GM21381 (cell line): Measurements from ENCODE around the gene CYS1.
"Not testable (repeated sequence)": the region's sequence is repeated elsewhere in the genome, so short reads cannot be mapped to it uniquely, and the experiment has no call there.

Source experiments
- ATAC-seq: cut with Tn5 transposase; IDR thresholded peaks from one replicate; pipeline ENCODE4 v1.9.1; 2021; ENCODE audit warnings: mild to moderate bottlenecking, moderate library complexity; ENCODE audit not compliant: unreplicated experiment

The CYS1 gene

GRCh38 chr2:10015376-10015989 is 64.7 kb downstream of the CYS1 start:
- not testable (repeated sequence) for ATAC-seq

DNA sequence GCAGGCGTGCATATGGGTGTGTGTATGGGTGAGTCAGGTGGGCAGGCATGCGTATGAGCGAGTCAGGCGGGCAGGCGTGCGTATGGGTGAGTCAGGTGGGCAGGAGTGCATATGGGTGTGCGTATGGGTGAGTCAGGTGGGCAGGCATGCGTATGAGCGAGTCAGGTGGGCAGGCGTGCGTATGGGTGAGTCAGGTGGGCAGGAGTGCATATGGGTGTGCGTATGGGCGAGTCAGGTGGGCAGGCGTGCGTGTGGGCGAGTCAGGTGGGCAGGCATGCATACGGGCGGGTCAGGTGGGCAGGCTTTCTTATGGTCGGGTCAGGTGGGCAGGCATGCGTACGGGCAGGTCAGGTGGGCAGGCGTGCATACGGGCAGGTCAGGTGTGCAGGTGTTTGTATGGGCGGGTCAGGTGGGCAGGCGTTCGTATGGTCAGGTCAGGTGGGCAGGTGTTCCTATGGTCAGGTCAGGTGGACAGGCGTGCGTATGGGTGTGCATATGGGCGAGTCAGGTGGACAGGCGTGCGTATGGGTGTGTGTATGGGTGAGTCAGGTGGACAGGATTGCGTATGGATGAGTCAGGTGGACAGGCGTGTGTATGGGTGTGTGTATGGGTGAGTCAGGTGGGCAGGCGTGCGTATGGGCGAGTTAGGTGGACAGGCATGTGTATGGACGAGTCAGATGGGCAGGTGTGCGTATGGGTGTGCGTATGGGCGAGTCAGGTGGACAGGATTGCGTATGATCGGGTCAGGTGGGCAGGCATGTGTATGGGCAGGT is 65.6 kb downstream of the CYS1 start:
- no peak for ATAC-seq

- ATAC-seq: not testable (repeated sequence)
Observed at GRCh38 chr2:10013651-10014417, 66.4 kb downstream of the CYS1 start.

DNA sequence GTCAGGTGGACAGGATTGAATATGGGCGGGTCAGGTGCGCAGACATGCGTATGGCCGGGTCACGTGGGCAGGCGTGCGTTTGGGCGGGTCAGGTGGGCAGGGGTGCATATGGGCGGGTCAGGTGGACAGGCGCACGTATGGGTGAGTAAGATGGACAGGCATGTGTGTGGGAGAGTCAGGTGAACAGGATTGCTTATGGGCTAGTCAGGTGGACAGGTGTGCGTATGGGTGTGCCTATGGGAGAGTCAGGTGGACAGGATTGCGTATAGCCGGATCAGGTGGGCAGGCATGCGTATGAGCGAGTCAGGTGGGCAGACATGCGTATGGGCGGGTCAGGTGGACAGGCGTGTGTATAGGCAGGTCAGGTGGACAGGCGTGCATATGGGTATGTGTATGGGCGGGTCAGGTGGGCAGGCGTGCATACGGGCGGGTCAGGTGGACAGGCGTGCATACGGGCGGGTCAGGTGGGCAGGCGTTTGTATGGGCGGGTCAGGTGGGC is 67.2 kb downstream of the CYS1 start:
- no peak for ATAC-seq

DNA sequence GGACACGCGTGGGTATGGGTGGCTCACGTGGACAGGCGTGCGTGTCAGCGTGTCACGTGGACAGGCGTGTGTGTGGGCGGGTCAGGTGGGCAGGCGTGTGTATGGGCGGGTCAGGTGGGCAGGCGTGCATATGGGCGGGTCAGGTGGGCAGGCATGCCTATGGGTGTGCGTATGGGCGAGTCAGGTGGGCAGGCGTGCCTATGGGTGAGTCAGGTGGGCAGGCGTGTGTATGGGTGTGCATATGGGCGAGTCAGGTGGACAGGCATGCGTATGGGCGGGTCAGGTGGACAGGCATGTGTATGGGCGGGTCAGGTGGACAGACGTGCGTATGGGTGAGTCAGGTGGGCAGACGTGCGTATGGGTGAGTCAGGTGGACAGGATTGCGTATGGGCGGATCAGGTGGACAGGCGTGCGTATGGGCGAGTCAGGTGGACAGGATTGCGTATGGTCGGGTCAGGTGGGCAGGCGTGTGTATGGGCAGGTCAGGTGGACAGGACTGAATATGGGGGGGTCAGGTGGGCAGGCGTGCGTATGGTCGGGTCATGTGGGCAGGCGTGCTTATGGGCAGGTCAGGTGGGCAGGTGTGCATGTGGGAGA is 67.7 kb downstream of the CYS1 start:
- ATAC-seq: not testable (repeated sequence)

- not testable (repeated sequence) for ATAC-seq
Observed at GRCh38 chr2:10011606-10012325, 68.4 kb downstream of the CYS1 start.

DNA sequence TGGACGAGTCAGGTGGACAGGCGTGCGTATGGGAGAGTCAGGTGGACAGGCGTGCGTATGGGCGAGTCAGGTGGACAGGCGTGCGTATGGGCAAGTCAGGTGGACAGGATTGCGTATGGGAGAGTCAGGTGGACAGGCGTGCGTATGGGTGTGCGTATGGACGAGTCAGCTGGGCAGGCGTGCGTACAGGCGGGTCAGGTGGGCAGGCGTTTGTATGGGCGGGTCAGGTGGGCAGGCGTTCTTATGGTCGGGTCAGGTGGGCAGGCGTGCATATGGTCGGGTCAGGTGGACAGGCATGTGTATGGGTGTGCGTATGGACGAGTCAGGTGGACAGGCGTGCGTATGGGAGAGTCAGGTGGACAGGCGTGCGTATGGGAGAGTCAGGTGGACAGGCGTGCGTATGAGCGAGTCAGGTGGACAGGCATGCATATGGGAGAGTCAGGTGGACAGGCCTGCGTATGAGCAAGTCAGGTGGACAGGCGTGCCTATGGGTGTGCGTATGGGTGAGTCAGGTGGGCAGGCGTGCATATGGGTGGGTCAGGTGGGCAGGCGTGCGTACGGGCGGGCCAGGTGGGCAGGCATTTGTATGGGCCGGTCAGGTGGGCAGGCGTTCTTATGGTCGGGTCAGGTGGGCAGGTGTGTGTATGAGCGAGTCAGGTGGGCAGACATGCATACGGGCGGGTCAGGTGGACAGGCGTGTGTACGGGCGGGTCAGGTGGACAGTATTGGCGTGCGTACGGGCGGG is 69.2 kb downstream of the CYS1 start:
- not testable (repeated sequence) for ATAC-seq

- no peak for ATAC-seq
Observed at GRCh38 chr2:10009811-10010781, 70.1 kb downstream of the CYS1 start.

DNA sequence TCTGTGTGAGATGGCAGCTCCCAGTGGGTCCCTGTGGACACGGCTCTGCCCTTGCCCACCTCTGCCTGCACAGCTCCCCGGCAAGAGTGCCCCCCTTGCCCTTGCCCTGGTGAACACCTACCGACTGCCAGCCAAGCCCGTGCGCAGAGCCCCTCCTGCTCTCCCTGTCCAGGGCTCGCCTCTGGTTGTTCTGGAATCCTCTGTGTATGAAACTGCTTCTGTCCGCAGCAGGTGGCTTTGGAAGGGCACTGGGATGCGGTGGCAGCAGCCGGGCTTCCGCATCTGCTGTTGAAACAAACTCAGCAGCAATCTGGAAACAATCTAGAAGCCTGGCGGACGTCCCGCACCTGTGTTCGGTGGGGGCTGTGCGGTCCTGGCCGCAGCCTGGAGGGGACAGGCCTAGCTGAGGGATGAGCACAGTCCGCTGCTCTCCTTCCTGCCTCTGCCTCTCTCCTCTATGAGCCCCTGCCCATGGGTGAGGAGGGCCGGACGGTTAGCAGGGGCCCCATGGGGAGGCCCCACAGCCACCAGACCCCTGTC is 70.9 kb downstream of the CYS1 start:
- ATAC-seq: no peak

- no peak for ATAC-seq
Observed at GRCh38 chr2:10008809-10009176, 71.4 kb downstream of the CYS1 start.

DNA sequence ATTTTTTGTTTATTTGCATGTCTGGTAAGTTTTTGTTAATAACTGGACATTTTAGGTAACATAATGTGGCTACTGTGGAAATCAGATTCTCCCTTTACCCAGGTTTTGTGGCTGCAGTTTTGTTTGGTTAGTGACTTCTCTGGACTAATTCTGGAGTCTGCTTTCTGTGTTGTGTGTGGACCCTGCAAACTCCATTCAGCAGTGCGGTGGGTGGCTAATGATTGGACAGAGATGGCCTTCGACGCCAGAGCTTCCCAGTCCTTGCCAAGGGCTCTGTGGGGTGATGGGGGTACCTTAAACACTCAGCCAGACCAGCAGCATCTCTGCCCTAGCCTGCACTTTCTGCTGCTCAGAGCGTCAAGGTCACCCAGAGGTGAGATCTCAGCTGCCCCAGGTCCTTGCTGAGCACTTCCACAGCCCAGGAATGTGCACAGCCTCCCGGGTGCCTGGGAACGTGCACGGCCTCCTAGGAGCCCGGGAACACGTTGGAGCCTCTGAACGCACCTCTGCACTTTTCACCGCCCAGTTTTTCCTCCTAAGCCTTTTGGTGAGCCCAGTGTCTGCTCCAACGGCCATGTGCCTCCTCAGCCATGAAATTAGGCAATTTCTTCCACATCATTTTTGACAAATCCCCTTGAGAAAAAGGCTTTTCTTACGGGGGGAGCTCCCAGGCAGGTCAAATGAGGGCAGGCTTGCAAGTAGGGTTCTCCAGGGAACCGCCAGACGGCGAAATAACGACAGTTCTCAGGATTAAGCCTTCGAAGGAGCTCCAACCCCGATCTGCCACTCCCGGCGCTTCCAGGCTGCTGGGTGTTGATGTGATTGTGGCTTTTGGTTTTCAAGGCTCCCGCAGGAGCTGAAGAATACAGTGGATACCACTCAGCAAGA is 72.0 kb downstream of the CYS1 start:
- ATAC-seq: no peak

DNA sequence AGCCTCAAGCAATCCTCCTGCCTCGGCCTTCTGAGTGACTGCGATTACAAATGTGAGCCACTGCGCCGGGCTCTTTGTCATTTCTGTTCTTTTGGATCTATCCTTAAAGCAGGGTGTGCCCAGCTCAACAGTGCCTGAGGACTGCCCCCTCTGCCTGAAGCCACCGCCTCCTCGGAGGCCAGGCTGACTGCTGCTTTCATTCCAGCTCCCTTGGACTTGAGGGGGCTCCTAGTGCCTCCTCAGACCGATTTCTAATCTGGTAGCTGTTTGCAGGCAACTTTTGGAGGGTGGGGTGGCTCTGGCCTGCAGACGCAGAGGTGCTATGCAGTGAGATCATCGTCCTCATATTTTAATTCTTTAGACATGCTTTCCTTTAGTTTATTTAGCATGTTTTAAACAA is 72.8 kb downstream of the CYS1 start:
- no peak for ATAC-seq
